ENCODE measurements around the gene GRAMD1B.

Gene GRAMD1B

DNA sequence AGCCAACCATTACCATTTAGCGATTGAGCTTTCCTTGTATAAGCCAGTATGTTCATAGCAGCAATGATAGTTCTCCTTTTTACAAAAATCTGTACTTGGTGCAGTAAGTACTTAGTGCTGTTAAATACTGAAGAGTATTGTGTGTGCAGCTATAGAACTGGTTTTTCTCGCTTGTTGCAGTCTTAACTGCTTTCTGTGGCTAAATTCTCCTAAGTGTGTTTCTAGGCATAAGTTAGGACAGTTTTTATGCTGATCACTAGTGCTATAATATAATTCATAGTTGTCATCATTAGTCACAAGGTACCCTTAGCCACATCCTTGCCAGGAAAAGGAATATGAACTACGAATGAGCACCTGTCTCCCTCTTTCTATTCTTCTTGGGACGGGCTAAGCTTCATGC lies 107.7 kb downstream of the GRAMD1B start:
- no peak overlapping the region for H3K27ac ChIP-seq (replicated peaks)
- no peak overlapping the region for H3K4me3 ChIP-seq (replicated peaks; ENCODE audit: insufficient read depth, low read length)
- no peaks in the 10 kb centered on the region for H3K27me3 ChIP-seq (ENCODE audit: insufficient read depth, poor library complexity, severe bottlenecking)
- no peak for DNase-seq (ENCODE audit: low read depth in 1 of 2, low spot score in 1 of 2)
- TF ChIP-seq SPI1 (IDR thresholded peaks at IDR 0.05; ENCODE audit: borderline replicate concordance, low read depth), result no peak
- no peak for TF ChIP-seq POLR2AphosphoS5 (IDR thresholded peaks at IDR 0.05; ENCODE audit: low read depth)
- TF ChIP-seq, protein P1, sequence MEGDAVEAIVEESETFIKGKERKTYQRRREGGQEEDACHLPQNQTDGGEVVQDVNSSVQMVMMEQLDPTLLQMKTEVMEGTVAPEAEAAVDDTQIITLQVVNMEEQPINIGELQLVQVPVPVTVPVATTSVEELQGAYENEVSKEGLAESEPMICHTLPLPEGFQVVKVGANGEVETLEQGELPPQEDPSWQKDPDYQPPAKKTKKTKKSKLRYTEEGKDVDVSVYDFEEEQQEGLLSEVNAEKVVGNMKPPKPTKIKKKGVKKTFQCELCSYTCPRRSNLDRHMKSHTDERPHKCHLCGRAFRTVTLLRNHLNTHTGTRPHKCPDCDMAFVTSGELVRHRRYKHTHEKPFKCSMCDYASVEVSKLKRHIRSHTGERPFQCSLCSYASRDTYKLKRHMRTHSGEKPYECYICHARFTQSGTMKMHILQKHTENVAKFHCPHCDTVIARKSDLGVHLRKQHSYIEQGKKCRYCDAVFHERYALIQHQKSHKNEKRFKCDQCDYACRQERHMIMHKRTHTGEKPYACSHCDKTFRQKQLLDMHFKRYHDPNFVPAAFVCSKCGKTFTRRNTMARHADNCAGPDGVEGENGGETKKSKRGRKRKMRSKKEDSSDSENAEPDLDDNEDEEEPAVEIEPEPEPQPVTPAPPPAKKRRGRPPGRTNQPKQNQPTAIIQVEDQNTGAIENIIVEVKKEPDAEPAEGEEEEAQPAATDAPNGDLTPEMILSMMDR (IDR thresholded peaks at IDR 0.05; ENCODE audit: insufficient read depth, low read length), result no peak
- TF ChIP-seq, protein P2, sequence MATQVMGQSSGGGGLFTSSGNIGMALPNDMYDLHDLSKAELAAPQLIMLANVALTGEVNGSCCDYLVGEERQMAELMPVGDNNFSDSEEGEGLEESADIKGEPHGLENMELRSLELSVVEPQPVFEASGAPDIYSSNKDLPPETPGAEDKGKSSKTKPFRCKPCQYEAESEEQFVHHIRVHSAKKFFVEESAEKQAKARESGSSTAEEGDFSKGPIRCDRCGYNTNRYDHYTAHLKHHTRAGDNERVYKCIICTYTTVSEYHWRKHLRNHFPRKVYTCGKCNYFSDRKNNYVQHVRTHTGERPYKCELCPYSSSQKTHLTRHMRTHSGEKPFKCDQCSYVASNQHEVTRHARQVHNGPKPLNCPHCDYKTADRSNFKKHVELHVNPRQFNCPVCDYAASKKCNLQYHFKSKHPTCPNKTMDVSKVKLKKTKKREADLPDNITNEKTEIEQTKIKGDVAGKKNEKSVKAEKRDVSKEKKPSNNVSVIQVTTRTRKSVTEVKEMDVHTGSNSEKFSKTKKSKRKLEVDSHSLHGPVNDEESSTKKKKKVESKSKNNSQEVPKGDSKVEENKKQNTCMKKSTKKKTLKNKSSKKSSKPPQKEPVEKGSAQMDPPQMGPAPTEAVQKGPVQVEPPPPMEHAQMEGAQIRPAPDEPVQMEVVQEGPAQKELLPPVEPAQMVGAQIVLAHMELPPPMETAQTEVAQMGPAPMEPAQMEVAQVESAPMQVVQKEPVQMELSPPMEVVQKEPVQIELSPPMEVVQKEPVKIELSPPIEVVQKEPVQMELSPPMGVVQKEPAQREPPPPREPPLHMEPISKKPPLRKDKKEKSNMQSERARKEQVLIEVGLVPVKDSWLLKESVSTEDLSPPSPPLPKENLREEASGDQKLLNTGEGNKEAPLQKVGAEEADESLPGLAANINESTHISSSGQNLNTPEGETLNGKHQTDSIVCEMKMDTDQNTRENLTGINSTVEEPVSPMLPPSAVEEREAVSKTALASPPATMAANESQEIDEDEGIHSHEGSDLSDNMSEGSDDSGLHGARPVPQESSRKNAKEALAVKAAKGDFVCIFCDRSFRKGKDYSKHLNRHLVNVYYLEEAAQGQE (IDR thresholded peaks at IDR 0.05; ENCODE audit: insufficient replicate concordance, low read depth), result no peak
- no peak for TF ChIP-seq GABPA (IDR thresholded peaks at IDR 0.05; ENCODE audit: low read depth)

DNA sequence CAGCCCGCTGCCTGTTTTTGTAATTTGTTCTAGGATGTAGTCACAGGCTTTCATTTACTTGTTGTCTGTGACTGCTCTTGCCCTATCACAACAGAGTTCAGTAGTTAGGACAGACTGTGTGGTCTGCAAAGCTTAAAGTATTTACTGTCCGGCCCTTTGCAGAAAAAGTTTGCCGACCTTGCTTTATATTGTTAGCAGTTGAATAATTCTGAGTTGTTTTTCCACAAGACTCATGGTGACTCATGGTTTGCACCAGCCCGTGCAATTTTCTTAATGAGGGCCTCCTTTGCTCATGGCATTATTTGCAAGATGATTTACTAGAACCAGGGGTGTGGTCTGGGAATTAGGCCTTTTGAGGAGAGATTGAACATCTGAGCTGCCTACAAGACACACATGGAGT lies 113.7 kb downstream of the GRAMD1B start:
- no peak overlapping the region for H3K4me3 ChIP-seq (replicated peaks; ENCODE audit: insufficient read depth, low read length)
- H3K27me3 ChIP-seq (ENCODE audit: insufficient read depth, poor library complexity, severe bottlenecking), result no peaks in the 10 kb centered on the region
- no peak for DNase-seq (ENCODE audit: low read depth in 1 of 2, low spot score in 1 of 2)
- TF ChIP-seq SPI1 (IDR thresholded peaks at IDR 0.05; ENCODE audit: borderline replicate concordance, low read depth) (no peak), POLR2AphosphoS5 (IDR thresholded peaks at IDR 0.05; ENCODE audit: low read depth) (no peak), GABPA (IDR thresholded peaks at IDR 0.05; ENCODE audit: low read depth) (no peak)
- TF ChIP-seq, protein P1 (IDR thresholded peaks at IDR 0.05; ENCODE audit: insufficient read depth, low read length), result no peak
- TF ChIP-seq, protein P2 (IDR thresholded peaks at IDR 0.05; ENCODE audit: insufficient replicate concordance, low read depth), result no peak
- H3K27ac ChIP-seq (replicated peaks), result no peak overlapping the region

DNA sequence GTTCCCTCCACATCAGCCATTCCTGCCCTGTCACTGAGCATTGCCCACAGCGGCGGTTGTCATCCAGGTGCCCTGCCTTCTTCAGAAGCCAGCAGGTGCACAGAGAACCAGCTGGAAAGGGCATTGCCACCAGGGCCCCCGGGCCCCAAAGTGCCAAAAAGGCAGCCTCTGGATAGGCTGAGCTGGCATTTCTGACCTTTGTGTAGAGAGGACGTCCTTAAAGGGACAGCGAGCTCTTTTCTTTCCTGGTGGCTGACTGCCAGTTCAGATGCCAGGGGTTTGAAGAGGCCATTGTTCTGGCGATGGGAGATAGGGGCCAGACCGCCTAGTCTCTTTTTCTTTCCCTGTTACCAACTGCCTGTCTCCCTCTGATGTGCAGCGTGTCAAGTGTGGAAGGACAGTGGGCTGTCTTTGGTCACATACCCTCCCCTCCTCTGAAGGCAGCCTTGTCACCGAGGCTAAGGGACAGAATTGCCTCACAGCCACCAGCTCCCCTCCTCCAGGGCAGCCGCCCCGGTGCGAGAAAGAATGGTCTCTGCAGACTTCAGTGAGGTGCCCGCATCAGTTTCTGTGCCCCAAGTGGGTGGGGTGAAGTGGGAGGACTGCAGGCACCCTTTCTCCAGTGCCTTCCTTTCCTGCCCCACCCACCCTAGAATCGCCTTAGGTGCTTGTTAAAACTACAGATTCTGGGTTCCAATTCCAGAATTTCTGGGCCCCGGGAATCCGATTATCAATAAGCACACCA lies 114.7 kb downstream of the GRAMD1B start:
- Histone ChIP-seq H3K4me3 (replicated peaks; ENCODE audit: insufficient read depth, low read length) (no peak overlapping the region), H3K27ac (replicated peaks) (no peak overlapping the region), H3K27me3 (ENCODE audit: insufficient read depth, poor library complexity, severe bottlenecking) (no peaks in the 10 kb centered on the region)
- TF ChIP-seq, protein P2 (IDR thresholded peaks at IDR 0.05; ENCODE audit: insufficient replicate concordance, low read depth), result no peak
- TF ChIP-seq SPI1 (IDR thresholded peaks at IDR 0.05; ENCODE audit: borderline replicate concordance, low read depth), result no peak
- no peak for TF ChIP-seq GABPA (IDR thresholded peaks at IDR 0.05; ENCODE audit: low read depth)
- TF ChIP-seq, protein P1 (IDR thresholded peaks at IDR 0.05; ENCODE audit: insufficient read depth, low read length), result no peak
- no peak for TF ChIP-seq POLR2AphosphoS5 (IDR thresholded peaks at IDR 0.05; ENCODE audit: low read depth)
- DNase-seq (ENCODE audit: low read depth in 1 of 2, low spot score in 1 of 2), result no peak
